Liver (tissue), 3 donors: ENCODE measurements around the gene RALB.

ENCODE experiments used
- ATF3 ChIP-seq: IDR thresholded peaks from 2 replicates; pipeline ENCODE4 v1.6.1; 2016; ENCODE audit warnings: antibody characterized with exemption
- CTCF ChIP-seq: fragments of 150-350 bp; IDR thresholded peaks from 2 replicates; pipeline ENCODE4 v1.5.1; 2017; ENCODE audit warnings: improper control_type of control experiment, low read depth, low read length; ENCODE audit not compliant: missing input control
- NR2F2 ChIP-seq: IDR thresholded peaks from 2 replicates; pipeline ENCODE4 v1.6.1; 2016; ENCODE audit warnings: antibody characterized with exemption
- SP1 ChIP-seq: IDR thresholded peaks from 2 replicates; pipeline ENCODE4 v1.6.1; 2018; ENCODE audit warnings: antibody characterized with exemption, mild to moderate bottlenecking
- TAF1 ChIP-seq: conservative IDR thresholded peaks from 2 replicates; pipeline ENCODE4 v1.6.1; 2016; ENCODE audit warnings: antibody characterized with exemption, mild to moderate bottlenecking
- donor health status: healthy.
- donor health status: healthy.

- no peak for TF ChIP-seq TAF1
- no peak for TF ChIP-seq CTCF
- TF ChIP-seq ATF3 = no peak
- no peak for TF ChIP-seq NR2F2
- no peak for TF ChIP-seq SP1
Observed at GRCh38 chr2:120233292-120233691, 19.4 kb upstream of the RALB start.
